HTERT RPE-1 (cell line): ENCODE data around the gene FDPS.

Experiments
- in situ Hi-C: fragments of 300-500 bp; cut with MboI; formaldehyde crosslinking; loops from 4 replicates; pipeline ENCODE4 v1.14.3; 2020; ENCODE audit warnings: low sequenced_read_pairs

The FDPS gene

GRCh38 chr1:155352631-155353030 is 44.0 kb downstream of the FDPS start:
- in situ Hi-C loops, result no loop called here

- in situ Hi-C loops, result no loop called here
These were observed 51.4 kb downstream of the FDPS start for GRCh38 chr1:155360051-155360450.
